OCI-LY7 (cell line): ENCODE results near the gene SERPINF2. TPM values are rescaled to one million over a fixed set of nuclear protein-coding genes. Genes with fewer than 3 reads are reported as not detected.

Experiments
- BruUV-seq: library from RNA; stranded (reverse); fragments of 400-500 nt; replicated peaks from 2 replicates; lab custom pipeline; 2021; lab: Mats Ljungman, UMichigan
- CTCF ChIA-PET: fragments of 300-600 bp; sonication (Branson Sonifier 250); formaldehyde crosslinking; loops from one replicate; lab custom pipeline; 2022; ENCODE audit warnings: antibody characterized with exemption; ENCODE audit not compliant: unreplicated experiment; lab: Charles Lee
- POLR2A ChIA-PET: fragments of 300-600 bp; sonication (Branson Sonifier 250); formaldehyde crosslinking; loops from one replicate; lab custom pipeline; 2022; ENCODE audit warnings: antibody characterized with exemption; lab: Charles Lee
- DNase-seq: peaks from one replicate; pipeline ENCODE4 v3.0.0-alpha.2; 2015; ENCODE audit warnings: low spot score
- H2AFZ ChIP-seq: fragments of 200-600 bp; sonication (generic), shearing (Covaris generic); 2 replicates; pipeline ENCODE4 v1.6.1; 2014; ENCODE audit warnings: mild to moderate bottlenecking, antibody characterized with exemption, low read length, moderate library complexity
- H3K27ac ChIP-seq: fragments of 200-600 bp; sonication (generic); 2 replicates; pipeline ENCODE4 v1.5.1; 2014; ENCODE audit warnings: mixed run types, low read depth, mild to moderate bottlenecking, moderate library complexity, low read length, inconsistent platforms; ENCODE audit not compliant: poor library complexity, severe bottlenecking
- H3K36me3 ChIP-seq: fragments of 200-600 bp; sonication (generic); 2 replicates; pipeline ENCODE4 v1.6.1; 2014; ENCODE audit warnings: mild to moderate bottlenecking, antibody characterized with exemption, low read length, moderate library complexity, mixed read lengths; ENCODE audit not compliant: insufficient read depth
- H3K4me1 ChIP-seq: fragments of 200-600 bp; sonication (generic); 2 replicates; pipeline ENCODE4 v1.5.1; 2014; ENCODE audit warnings: mild to moderate bottlenecking, low read length; ENCODE audit not compliant: insufficient read depth, poor library complexity, severe bottlenecking
- H3K4me2 ChIP-seq: fragments of 200-600 bp; sonication (generic); 2 replicates; pipeline ENCODE4 v1.6.1; 2014; ENCODE audit warnings: mild to moderate bottlenecking, low read length
- H3K4me3 ChIP-seq: fragments of 200-600 bp; sonication (generic); 2 replicates; pipeline ENCODE4 v1.5.1; 2014; ENCODE audit warnings: mild to moderate bottlenecking, low read depth, low read length; ENCODE audit not compliant: poor library complexity, severe bottlenecking
- H3K79me2 ChIP-seq: fragments of 200-600 bp; sonication (generic); 2 replicates; pipeline ENCODE4 v1.6.1; 2016; ENCODE audit warnings: low read depth, mild to moderate bottlenecking, low read length, moderate library complexity, mixed read lengths; ENCODE audit not compliant: insufficient read depth
- H3K9me2 ChIP-seq: fragments of 200-600 bp; sonication (generic); 2 replicates; pipeline ENCODE4 v1.6.1; 2016; ENCODE audit warnings: mild to moderate bottlenecking, low read length, mixed read lengths; ENCODE audit not compliant: insufficient read depth
- H3K9me3 ChIP-seq: fragments of 200-600 bp; sonication (generic); 2 replicates; pipeline ENCODE4 v1.6.1; 2014; ENCODE audit warnings: mild to moderate bottlenecking, mixed run types, low read length, mixed read lengths
- H4K20me1 ChIP-seq: fragments of 200-600 bp; sonication (generic); 2 replicates; pipeline ENCODE4 v1.6.1; 2014; ENCODE audit warnings: mild to moderate bottlenecking, antibody characterized with exemption, low read length, moderate library complexity, mixed read lengths; ENCODE audit not compliant: insufficient read depth
- CTCF ChIP-seq: fragments of 200-600 bp; sonication (generic); conservative IDR thresholded peaks from 2 replicates; pipeline ENCODE4 v1.5.1; 2014; ENCODE audit warnings: mild to moderate bottlenecking, antibody characterized with exemption, low read length, moderate library complexity, mixed read lengths
- EZH2phosphoT487 ChIP-seq: fragments of 200-600 bp; sonication (generic); IDR thresholded peaks from 2 replicates; pipeline ENCODE4 v1.6.1; 2018; ENCODE audit warnings: low read depth, borderline replicate concordance, mild to moderate bottlenecking, mixed run types, antibody characterized with exemption, low read length, moderate library complexity, mixed read lengths
- intact Hi-C: fragments of 100-400 bp; cut with micrococcal nuclease; formaldehyde crosslinking; loops from one replicate; pipeline ENCODE4 v1.10.0; 2022; ENCODE audit not compliant: unreplicated experiment
- total RNA-seq, 2 experiments: library from RNA; depleted of rRNA in 1 of 2; stranded (reverse); fragments of >200 nt in 1 of 2; shearing (Covaris generic) in 1 of 2; gene quantifications; 2 replicates each; pipeline ENCODE4 v1.2.3, GENCODE V29; 2014 to 2022

The SERPINF2 gene
- total RNA-seq, 2 experiments from 2014 or later = 0.38 to 1.0 TPM

- Histone ChIP-seq H3K9me2 (no peaks in the 10 kb centered on the region), H3K27ac (no peak overlapping the region), H2AFZ (no peak overlapping the region), H3K4me2 (no peak overlapping the region), H3K36me3 (no peaks in the 10 kb centered on the region; the same call in 1 of the 2 replicates), H3K9me3 (no peaks in the 10 kb centered on the region), H3K79me2 (no peaks in the 10 kb centered on the region), H4K20me1 (no peaks in the 10 kb centered on the region), H3K4me1 (no peaks in the 10 kb centered on the region), H3K4me3 (no peak overlapping the region)
- ChIA-PET POLR2A (interaction anchor here (0.6 kb wide), 1 partner anchor 140 kb away, joined by 5 read pairs; no protein-coding TSS in a partner anchor), CTCF (no interaction called here)
- no peak for DNase-seq
- no TSS peak for BruUV-seq
- TF ChIP-seq CTCF = no peak
- no peak for TF ChIP-seq EZH2phosphoT487
- intact Hi-C loops = no loop called here
Observed at GRCh38 chr17:1735834-1736347, 6.8 kb upstream of the SERPINF2 start.

- H3K79me2 ChIP-seq = no peaks in the 10 kb centered on the region
- no peak overlapping the region for H3K4me3 ChIP-seq
- intact Hi-C loops = no loop called here
- H3K9me2 ChIP-seq = no peaks in the 10 kb centered on the region
- no peaks in the 10 kb centered on the region for H4K20me1 ChIP-seq
- no TSS peak for BruUV-seq
- no peak overlapping the region for H3K4me2 ChIP-seq
- CTCF ChIA-PET = no interaction called here
- H3K36me3 ChIP-seq = no peaks in the 10 kb centered on the region; the same call in 1 of the 2 replicates
- DNase-seq = no peak
- TF ChIP-seq CTCF (no peak), EZH2phosphoT487 (no peak)
- no peaks in the 10 kb centered on the region for H3K4me1 ChIP-seq
- no peak overlapping the region for H3K27ac ChIP-seq
- no peaks in the 10 kb centered on the region for H3K9me3 ChIP-seq
- H2AFZ ChIP-seq = no peak overlapping the region
- POLR2A ChIA-PET = interaction anchor here (0.6 kb wide), 1 partner anchor 139 kb away, joined by 5 read pairs; no protein-coding TSS in a partner anchor
Observed at GRCh38 chr17:1736348-1737281, 6.1 kb upstream of the SERPINF2 start.
